ENCODE data around the gene SSB.
A peak's percentile ranks its signal among the peaks of the same experiment; 100 is the strongest.

Gene SSB

GRCh38 chr2:169781249-169782013, 17.2 kb upstream of the SSB start:
- Histone ChIP-seq H3K4me3 (ENCODE audit: low read depth in 1 of 2, low read length in 2 of 2) (no peak overlapping the region), H3K36me3 (ENCODE audit: control insufficient read depth in 1 of 2, insufficient read depth in 2 of 2, low read length in 2 of 2) (no peaks in the 10 kb centered on the region), H3K27me3 (ENCODE audit: control insufficient read depth in 1 of 2, insufficient read depth in 2 of 2, low read length in 2 of 2) (no peaks in the 10 kb centered on the region), H3K9ac (ENCODE audit: low read depth in 1 of 2, low read length in 2 of 2) (no peak overlapping the region), H3K27ac (ENCODE audit: low read depth, low read length) (no peak overlapping the region), H3K4me1 (ENCODE audit: control insufficient read depth in 1 of 2, insufficient read depth in 2 of 2, low read length in 2 of 2) (no peaks in the 10 kb centered on the region), H3K9me3 (ENCODE audit: control insufficient read depth in 1 of 2, low read length in 2 of 2) (no peaks in the 10 kb centered on the region)

GRCh38 chr2:169782513-169782912, 16.2 kb upstream of the SSB start:
- Histone ChIP-seq H3K9me3 (ENCODE audit: control insufficient read depth in 1 of 2, low read length in 2 of 2) (no peaks in the 10 kb centered on the region), H3K27ac (ENCODE audit: low read depth, low read length) (no peak overlapping the region), H3K4me1 (ENCODE audit: control insufficient read depth in 1 of 2, insufficient read depth in 2 of 2, low read length in 2 of 2) (no peaks in the 10 kb centered on the region), H3K27me3 (ENCODE audit: control insufficient read depth in 1 of 2, insufficient read depth in 2 of 2, low read length in 2 of 2) (no peaks in the 10 kb centered on the region), H3K4me3 (ENCODE audit: low read depth in 1 of 2, low read length in 2 of 2) (no peak overlapping the region), H3K9ac (ENCODE audit: low read depth in 1 of 2, low read length in 2 of 2) (no peak overlapping the region), H3K36me3 (ENCODE audit: control insufficient read depth in 1 of 2, insufficient read depth in 2 of 2, low read length in 2 of 2) (no peaks in the 10 kb centered on the region)

- Histone ChIP-seq H3K27me3 (ENCODE audit: control insufficient read depth in 1 of 2, insufficient read depth in 2 of 2, low read length in 2 of 2) (no peaks in the 10 kb centered on the region), H3K9ac (ENCODE audit: low read depth in 1 of 2, low read length in 2 of 2) (no peak overlapping the region), H3K9me3 (ENCODE audit: control insufficient read depth in 1 of 2, low read length in 2 of 2) (no peaks in the 10 kb centered on the region), H3K27ac (ENCODE audit: low read depth, low read length) (no peak overlapping the region), H3K4me3 (ENCODE audit: low read depth in 1 of 2, low read length in 2 of 2) (no peak overlapping the region), H3K36me3 (ENCODE audit: control insufficient read depth in 1 of 2, insufficient read depth in 2 of 2, low read length in 2 of 2) (no peaks in the 10 kb centered on the region), H3K4me1 (ENCODE audit: control insufficient read depth in 1 of 2, insufficient read depth in 2 of 2, low read length in 2 of 2) (peaks cover 0 to 5% of the 10 kb centered on the region in 2 donors)
Observed at GRCh38 chr2:169790581-169790980, 8.1 kb upstream of the SSB start.

GRCh38 chr2:169795181-169795580, 3.5 kb upstream of the SSB start:
- Histone ChIP-seq H3K9ac (ENCODE audit: low read depth in 1 of 2, low read length in 2 of 2) (no peak overlapping the region), H3K27ac (ENCODE audit: low read depth, low read length) (no peak overlapping the region), H3K4me1 (ENCODE audit: control insufficient read depth in 1 of 2, insufficient read depth in 2 of 2, low read length in 2 of 2) (peaks cover 7 to 10% of the 10 kb centered on the region in 2 donors), H3K27me3 (ENCODE audit: control insufficient read depth in 1 of 2, insufficient read depth in 2 of 2, low read length in 2 of 2) (no peaks in the 10 kb centered on the region), H3K4me3 (ENCODE audit: low read depth in 1 of 2, low read length in 2 of 2) (no peak overlapping the region), H3K36me3 (ENCODE audit: control insufficient read depth in 1 of 2, insufficient read depth in 2 of 2, low read length in 2 of 2) (no peaks in the 10 kb centered on the region), H3K9me3 (ENCODE audit: control insufficient read depth in 1 of 2, low read length in 2 of 2) (no peaks in the 10 kb centered on the region)

DNA sequence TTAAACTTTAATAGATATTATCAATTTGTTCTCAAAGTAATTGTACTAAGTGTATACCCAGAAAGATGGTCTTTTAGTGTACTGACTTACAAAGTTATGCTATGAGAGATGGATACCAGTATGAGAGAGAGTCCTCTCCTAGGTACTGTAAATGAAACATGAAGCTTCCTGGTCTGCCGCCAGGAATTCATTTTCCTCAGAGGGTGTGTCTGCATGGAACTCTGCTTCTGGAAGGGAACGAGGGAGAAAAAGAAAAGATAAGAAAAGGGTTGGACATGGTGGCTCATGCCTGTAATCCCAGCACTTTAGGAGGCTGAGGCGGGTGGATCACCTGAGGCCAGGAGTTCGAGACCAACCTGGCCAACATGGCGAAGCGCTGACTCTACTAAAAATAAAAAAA, 2.2 kb upstream of the SSB start:
- H3K9me3 ChIP-seq (ENCODE audit: control insufficient read depth in 1 of 2, low read length in 2 of 2), result no peaks in the 10 kb centered on the region
- H3K9ac ChIP-seq (ENCODE audit: low read depth in 1 of 2, low read length in 2 of 2), result no peak overlapping the region
- no peak overlapping the region for H3K4me3 ChIP-seq (ENCODE audit: low read depth in 1 of 2, low read length in 2 of 2)
- no peak overlapping the region for H3K27ac ChIP-seq (ENCODE audit: low read depth, low read length)
- no peaks in the 10 kb centered on the region for H3K27me3 ChIP-seq (ENCODE audit: control insufficient read depth in 1 of 2, insufficient read depth in 2 of 2, low read length in 2 of 2)
- H3K4me1 ChIP-seq (ENCODE audit: control insufficient read depth in 1 of 2, insufficient read depth in 2 of 2, low read length in 2 of 2), result peaks cover 7 to 10% of the 10 kb centered on the region in 2 donors
- H3K36me3 ChIP-seq (ENCODE audit: control insufficient read depth in 1 of 2, insufficient read depth in 2 of 2, low read length in 2 of 2), result no peaks in the 10 kb centered on the region

DNA sequence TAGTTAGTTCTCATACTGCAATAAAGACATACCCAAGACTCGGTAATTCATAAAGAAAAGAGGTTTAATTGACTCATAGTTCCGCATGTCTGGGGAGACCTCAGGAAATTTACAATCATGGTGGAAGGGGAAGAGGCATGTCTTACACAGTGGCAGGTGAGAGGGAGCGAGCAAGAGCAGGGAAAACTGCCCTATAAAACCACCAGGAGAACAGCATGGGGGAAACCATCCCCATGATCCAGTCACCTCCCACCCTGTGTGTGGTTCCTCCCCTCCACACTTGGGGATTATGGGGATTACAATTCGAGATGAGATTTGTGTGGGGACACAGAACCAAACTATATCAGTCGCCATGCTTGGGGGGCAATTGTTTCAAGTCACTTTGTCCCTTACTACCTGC, 1.1 kb upstream of the SSB start:
- H3K36me3 ChIP-seq (ENCODE audit: control insufficient read depth in 1 of 2, insufficient read depth in 2 of 2, low read length in 2 of 2), result no peaks in the 10 kb centered on the region
- H3K27me3 ChIP-seq (ENCODE audit: control insufficient read depth in 1 of 2, insufficient read depth in 2 of 2, low read length in 2 of 2), result no peaks in the 10 kb centered on the region
- no peak overlapping the region for H3K4me3 ChIP-seq (ENCODE audit: low read depth in 1 of 2, low read length in 2 of 2)
- H3K4me1 ChIP-seq (ENCODE audit: control insufficient read depth in 1 of 2, insufficient read depth in 2 of 2, low read length in 2 of 2), result peaks cover 7 to 10% of the 10 kb centered on the region in 2 donors
- H3K9me3 ChIP-seq (ENCODE audit: control insufficient read depth in 1 of 2, low read length in 2 of 2), result no peaks in the 10 kb centered on the region
- H3K9ac ChIP-seq (ENCODE audit: low read depth in 1 of 2, low read length in 2 of 2), result no peak overlapping the region
- H3K27ac ChIP-seq (ENCODE audit: low read depth, low read length), result no peak overlapping the region

GRCh38 chr2:169798397-169798717, 314 bp upstream of the SSB start:
- H3K4me1 ChIP-seq (ENCODE audit: control insufficient read depth in 1 of 2, insufficient read depth in 2 of 2, low read length in 2 of 2), result peaks cover 7 to 10% of the 10 kb centered on the region in 2 donors

DNA sequence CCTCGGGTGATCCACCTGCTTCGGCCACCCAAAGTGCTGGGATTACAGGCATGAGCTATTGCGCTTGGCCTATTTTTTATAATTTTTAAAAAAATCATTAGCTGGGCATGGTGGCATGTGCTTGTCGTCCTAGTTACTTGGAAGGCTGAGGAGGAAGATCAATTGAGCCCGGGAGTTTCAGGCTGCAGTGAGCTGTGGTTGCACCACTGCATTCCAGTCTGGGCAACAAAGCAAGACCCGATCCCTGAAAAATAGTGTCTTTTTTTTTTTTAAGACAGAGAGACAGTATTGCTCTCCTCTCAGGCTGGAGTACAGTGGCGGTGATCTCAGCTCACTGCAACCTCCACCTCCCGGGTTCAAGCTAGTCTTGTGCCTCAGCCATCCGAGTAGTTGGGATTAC, 4.8 kb downstream of the SSB start:
- peaks cover 7 to 10% of the 10 kb centered on the region in 2 donors for H3K4me1 ChIP-seq (ENCODE audit: control insufficient read depth in 1 of 2, insufficient read depth in 2 of 2, low read length in 2 of 2)
- peaks cover 11 to 30% of the 10 kb centered on the region in 2 donors for H3K36me3 ChIP-seq (ENCODE audit: control insufficient read depth in 1 of 2, insufficient read depth in 2 of 2, low read length in 2 of 2)
- no peaks in the 10 kb centered on the region for H3K27me3 ChIP-seq (ENCODE audit: control insufficient read depth in 1 of 2, insufficient read depth in 2 of 2, low read length in 2 of 2)
- no peak overlapping the region for H3K9ac ChIP-seq (ENCODE audit: low read depth in 1 of 2, low read length in 2 of 2)
- no peaks in the 10 kb centered on the region for H3K9me3 ChIP-seq (ENCODE audit: control insufficient read depth in 1 of 2, low read length in 2 of 2)
- no peak overlapping the region for H3K4me3 ChIP-seq (ENCODE audit: low read depth in 1 of 2, low read length in 2 of 2)
- no peak overlapping the region for H3K27ac ChIP-seq (ENCODE audit: low read depth, low read length)

More at GRCh38 chr2:169798397-169798717, 314 bp upstream of the SSB start:
- no peaks in the 10 kb centered on the region for H3K27me3 ChIP-seq (ENCODE audit: control insufficient read depth in 1 of 2, insufficient read depth in 2 of 2, low read length in 2 of 2)
- H3K27ac ChIP-seq (ENCODE audit: low read depth, low read length), result no peak overlapping the region
- peak overlapping the region; percentile 53 to 72 for H3K9ac ChIP-seq (ENCODE audit: low read depth in 1 of 2, low read length in 2 of 2)
- H3K36me3 ChIP-seq (ENCODE audit: control insufficient read depth in 1 of 2, insufficient read depth in 2 of 2, low read length in 2 of 2), result no peaks in the 10 kb centered on the region
- H3K9me3 ChIP-seq (ENCODE audit: control insufficient read depth in 1 of 2, low read length in 2 of 2), result no peaks in the 10 kb centered on the region
- H3K4me3 ChIP-seq (ENCODE audit: low read depth in 1 of 2, low read length in 2 of 2), result peak overlapping the region; percentile 90 to 95

DNA sequence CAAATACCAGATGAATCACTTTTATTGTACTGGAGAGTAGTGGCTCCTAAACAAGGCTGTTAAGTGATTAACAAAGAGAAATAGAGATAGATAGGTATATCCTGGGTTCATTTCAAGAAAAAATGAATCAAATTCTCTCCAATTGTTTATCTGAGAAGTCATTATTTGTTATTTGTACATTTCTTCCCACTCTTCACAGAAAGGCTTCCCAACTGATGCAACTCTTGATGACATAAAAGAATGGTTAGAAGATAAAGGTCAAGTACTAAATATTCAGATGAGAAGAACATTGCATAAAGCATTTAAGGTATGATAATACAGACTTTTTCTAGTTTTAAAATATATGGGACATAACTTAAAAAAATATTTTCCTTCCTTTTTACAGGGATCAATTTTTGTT, 7.9 kb downstream of the SSB start:
- H3K27me3 ChIP-seq (ENCODE audit: control insufficient read depth in 1 of 2, insufficient read depth in 2 of 2, low read length in 2 of 2), result no peaks in the 10 kb centered on the region
- H3K4me1 ChIP-seq (ENCODE audit: control insufficient read depth in 1 of 2, insufficient read depth in 2 of 2, low read length in 2 of 2), result no peaks in the 10 kb centered on the region
- H3K36me3 ChIP-seq (ENCODE audit: control insufficient read depth in 1 of 2, insufficient read depth in 2 of 2, low read length in 2 of 2), result peaks cover 21 to 49% of the 10 kb centered on the region in 2 donors
- no peak overlapping the region for H3K4me3 ChIP-seq (ENCODE audit: low read depth in 1 of 2, low read length in 2 of 2)
- no peak overlapping the region for H3K9ac ChIP-seq (ENCODE audit: low read depth in 1 of 2, low read length in 2 of 2)
- H3K27ac ChIP-seq (ENCODE audit: low read depth, low read length), result no peak overlapping the region
- H3K9me3 ChIP-seq (ENCODE audit: control insufficient read depth in 1 of 2, low read length in 2 of 2), result no peaks in the 10 kb centered on the region

GRCh38 chr2:169808221-169808620, 9.6 kb downstream of the SSB start:
- H3K36me3 ChIP-seq (ENCODE audit: control insufficient read depth in 1 of 2, insufficient read depth in 2 of 2, low read length in 2 of 2), result peaks cover 21 to 61% of the 10 kb centered on the region in 2 donors
- H3K27ac ChIP-seq (ENCODE audit: low read depth, low read length), result no peak overlapping the region

More at GRCh38 chr2:169808221-169808620, 9.6 kb downstream of the SSB start:
- Histone ChIP-seq H3K4me3 (ENCODE audit: low read depth in 1 of 2, low read length in 2 of 2) (no peak overlapping the region), H3K27me3 (ENCODE audit: control insufficient read depth in 1 of 2, insufficient read depth in 2 of 2, low read length in 2 of 2) (no peaks in the 10 kb centered on the region), H3K9me3 (ENCODE audit: control insufficient read depth in 1 of 2, low read length in 2 of 2) (no peaks in the 10 kb centered on the region), H3K9ac (ENCODE audit: low read depth in 1 of 2, low read length in 2 of 2) (no peak overlapping the region), H3K4me1 (ENCODE audit: control insufficient read depth in 1 of 2, insufficient read depth in 2 of 2, low read length in 2 of 2) (no peaks in the 10 kb centered on the region)
